ENCODE measurements around the gene TSPAN5.

DNA sequence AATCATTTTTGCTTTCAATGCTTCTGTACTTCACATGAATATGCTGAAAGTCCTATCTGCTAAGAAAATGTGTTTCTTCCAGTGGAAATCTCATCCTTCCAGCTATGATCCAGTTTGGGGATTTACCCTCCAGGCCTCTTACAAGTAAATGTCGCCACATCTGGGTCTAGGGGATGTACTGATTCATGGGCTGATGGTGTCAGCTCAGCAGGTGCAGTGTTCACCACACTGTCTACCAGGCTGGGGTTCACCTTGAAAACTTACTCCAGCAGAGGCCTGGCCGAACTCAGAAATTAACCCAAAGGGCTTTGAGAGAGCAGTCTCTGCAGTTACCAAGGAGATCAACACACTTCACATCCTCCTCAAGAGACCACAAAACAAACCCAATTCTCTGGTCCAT is 154.3 kb downstream of the TSPAN5 start:
- TF ChIP-seq EZH2 (IDR thresholded peaks at IDR 0.05; ENCODE audit: borderline replicate concordance), result no peak
- TF ChIP-seq, protein P1, sequence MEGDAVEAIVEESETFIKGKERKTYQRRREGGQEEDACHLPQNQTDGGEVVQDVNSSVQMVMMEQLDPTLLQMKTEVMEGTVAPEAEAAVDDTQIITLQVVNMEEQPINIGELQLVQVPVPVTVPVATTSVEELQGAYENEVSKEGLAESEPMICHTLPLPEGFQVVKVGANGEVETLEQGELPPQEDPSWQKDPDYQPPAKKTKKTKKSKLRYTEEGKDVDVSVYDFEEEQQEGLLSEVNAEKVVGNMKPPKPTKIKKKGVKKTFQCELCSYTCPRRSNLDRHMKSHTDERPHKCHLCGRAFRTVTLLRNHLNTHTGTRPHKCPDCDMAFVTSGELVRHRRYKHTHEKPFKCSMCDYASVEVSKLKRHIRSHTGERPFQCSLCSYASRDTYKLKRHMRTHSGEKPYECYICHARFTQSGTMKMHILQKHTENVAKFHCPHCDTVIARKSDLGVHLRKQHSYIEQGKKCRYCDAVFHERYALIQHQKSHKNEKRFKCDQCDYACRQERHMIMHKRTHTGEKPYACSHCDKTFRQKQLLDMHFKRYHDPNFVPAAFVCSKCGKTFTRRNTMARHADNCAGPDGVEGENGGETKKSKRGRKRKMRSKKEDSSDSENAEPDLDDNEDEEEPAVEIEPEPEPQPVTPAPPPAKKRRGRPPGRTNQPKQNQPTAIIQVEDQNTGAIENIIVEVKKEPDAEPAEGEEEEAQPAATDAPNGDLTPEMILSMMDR (IDR thresholded peaks at IDR 0.05; ENCODE audit: poor library complexity), result no peak

All from hepatocyte (in vitro differentiated cells).